NCI-H446 treated with DMSO at 0.1 percent for 48 hours (cell line): ENCODE measurements around the gene ERGIC2.

ENCODE experiments used
- DNase-seq: peaks from one replicate; lab custom pipeline; 2025; lab: John Stamatoyannopoulos, UW

Gene ERGIC2

DNA sequence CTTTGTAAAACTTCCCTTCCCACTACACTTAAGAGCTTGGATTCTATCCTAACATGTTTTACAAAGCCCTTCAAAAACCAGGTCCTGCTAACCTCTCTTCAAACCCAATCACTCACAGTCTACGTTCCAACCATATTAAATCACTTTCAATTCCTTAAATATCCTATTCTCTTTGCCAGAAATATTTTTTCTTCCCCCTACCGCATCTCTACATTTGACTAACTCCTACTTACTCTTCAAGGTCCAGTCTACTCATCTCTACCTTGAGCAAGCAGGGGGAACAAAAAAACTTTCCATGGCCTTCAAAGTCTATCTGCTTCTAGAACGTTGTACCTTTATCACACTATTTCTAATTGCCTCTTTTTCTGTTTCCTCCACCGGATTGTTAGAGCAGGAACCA, 6.1 kb downstream of the ERGIC2 start:
- no peak for DNase-seq

DNA sequence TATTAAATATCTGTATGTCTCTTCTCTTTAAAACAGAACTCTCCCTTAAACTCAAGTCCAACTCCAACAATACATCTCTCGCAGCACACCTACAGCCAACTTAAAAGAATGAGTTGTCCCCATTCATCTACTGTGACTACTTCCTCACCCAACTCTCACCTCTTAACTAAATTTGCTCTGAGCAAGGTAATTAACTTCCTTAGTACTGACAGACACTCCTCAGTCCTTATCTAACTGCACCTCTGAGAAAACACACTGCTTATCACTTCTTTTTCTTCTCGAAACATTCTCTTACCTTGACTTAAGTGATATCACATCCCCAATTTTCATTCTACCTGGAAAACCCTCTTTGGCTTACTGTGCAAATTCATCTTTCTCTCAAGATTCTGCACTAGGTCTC, 7.0 kb downstream of the ERGIC2 start:
- DNase-seq = no peak

DNA sequence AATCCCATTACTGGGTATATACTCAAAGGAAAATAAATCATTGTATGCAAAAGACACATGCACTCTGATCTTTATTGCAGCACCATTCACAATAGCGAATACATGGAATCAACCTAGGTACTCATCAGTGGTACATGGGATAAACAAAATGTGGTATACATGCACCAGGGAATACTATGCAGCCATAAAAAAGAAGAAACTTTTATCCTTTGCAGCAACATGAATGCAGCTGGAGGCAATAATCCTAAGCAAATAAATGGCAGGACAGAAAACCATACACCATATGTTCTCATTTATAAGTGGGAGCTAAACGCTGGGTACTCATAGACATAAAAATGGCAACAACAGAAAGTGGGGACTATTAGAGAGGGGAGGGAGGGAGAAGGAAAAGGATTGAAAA, 15.9 kb downstream of the ERGIC2 start:
- DNase-seq = no peak

DNA sequence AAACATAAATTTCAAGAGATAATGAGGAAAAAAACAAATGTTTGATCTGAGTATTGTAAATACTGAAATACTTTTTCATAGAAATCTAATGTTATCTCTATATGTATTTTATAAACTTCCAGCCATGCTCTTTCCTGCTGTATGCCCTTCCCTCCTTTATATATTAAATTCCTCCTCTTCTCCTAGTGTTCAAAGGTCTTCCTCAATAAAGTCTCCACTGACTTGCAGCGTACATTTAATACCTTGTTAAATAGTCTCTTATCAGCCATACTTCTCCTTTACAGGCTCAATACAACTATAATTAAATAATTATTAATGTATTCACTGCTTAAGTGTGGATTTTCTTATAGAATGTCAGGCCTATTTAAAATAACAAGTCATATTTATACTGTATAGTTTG, 26.0 kb downstream of the ERGIC2 start:
- DNase-seq = no peak

DNA sequence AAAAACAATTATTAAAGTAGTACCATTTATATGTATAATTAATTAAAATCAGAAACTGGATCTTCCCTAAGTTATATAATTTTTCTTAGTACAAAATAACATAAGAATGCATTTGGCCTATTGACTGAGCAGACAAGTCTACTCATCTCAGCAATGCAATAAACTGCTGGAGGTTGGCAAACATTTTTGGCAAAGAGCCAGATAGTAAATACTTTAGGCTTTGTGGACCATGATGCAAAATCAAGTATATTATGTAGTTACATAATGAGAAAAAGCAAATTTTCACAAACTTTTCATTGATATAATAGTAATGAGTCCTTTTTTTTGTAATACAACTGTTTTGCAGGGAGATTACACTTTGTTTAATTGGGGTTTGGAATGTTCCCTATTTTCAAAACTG, 30.9 kb downstream of the ERGIC2 start:
- peak; percentile 56 for DNase-seq

DNA sequence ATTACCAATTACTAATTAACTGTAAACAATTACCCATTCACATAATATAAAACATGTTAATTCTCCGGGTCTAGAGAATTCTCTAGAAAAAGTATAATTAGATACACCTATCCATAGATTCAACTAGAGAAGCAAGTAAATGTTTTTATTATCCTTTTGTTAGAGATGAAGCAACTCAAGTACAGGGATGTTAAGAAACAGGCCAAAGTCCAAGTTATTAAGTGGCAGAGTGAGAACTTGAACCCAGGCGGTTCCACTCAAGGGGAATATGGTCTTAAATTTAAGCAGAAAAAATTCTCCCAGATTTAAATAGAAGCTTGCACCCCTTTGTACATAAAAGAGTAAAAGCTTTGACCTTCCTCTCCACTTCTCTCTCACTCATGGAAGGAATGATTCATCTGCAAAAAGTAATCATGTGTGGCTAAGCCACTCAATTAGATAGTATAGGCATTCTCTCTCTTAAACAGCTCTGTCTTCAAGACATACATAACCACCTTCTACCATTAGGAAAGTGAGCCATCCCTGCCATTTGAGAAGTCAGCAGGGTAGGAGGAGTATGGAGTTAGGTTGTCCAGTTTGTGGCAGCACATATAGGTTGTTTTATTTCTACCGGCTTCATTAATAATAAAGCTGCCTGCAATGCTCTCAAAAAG, 34.1 kb downstream of the ERGIC2 start:
- no peak for DNase-seq

DNA sequence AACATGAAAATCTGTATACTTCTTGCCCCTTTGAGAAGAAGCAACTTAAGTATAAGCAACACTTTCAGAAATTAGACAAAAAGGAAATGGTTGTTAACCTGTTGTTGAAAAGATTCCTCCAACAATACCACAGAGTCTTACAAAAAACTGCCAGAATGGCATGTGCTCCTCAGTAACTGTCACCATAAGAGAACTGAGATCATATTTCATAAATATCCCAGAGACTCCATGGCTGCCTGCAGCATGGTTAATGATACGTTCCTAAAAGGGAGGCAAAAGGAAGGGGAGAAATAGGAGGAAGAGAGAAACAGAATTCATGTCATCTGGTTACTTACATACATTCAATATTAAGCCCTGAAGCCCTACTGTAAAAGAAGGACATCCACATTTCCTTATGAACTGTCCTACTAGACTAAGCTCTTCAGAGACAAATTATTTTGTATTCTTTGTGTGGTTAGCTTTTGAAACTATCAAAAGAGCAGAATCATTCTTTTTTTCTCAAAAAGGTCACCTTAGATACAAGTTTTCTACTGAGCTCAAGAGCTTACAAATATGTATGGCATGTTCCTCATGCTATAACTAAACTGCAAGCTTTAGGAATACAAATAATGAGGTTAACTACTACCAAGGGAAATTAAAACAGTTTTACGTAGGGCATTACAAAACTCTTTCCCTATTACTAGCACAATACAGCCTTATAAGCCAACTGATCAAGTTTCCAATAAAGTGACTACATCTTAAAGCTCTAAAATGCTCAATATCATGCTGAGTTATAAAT, 37.8 kb downstream of the ERGIC2 start:
- no peak for DNase-seq

DNA sequence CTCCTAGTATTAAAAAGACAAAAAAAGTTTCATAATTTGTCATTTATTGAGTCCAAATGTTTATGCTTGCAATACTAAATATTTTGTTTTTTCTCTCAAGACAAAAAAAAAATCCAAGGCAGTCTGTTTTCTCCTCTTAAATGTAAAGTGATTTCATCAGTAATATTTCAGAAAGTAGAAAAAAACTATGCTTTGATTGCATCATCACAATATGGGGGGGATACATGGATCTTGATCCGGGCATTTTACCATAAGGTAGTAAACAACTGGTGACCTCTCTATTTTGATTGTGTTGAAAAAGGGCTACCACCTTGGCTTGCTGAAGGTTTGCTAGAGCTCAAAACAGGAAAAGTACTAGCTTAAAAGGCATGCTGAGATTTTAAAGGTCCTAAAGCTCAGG, 43.6 kb downstream of the ERGIC2 start:
- DNase-seq = no peak

DNA sequence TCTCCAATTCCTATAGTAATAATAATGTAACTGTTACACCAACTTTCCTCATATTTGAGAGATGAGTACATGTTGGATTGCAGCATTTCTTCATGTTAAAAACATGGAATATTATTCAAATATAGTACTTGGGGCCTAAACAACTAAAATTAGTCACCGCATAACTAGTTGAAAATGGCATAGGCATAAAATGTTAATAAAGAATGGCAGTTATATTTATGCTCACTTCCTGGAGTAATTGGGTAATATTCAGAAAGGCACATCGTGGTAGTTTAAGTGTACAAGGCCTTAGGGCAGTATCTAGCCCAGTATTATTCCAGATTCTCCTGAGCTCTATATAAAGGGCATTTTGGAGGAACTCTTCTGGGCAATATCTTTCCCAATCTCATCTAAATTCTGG, 46.0 kb downstream of the ERGIC2 start:
- no peak for DNase-seq

DNA sequence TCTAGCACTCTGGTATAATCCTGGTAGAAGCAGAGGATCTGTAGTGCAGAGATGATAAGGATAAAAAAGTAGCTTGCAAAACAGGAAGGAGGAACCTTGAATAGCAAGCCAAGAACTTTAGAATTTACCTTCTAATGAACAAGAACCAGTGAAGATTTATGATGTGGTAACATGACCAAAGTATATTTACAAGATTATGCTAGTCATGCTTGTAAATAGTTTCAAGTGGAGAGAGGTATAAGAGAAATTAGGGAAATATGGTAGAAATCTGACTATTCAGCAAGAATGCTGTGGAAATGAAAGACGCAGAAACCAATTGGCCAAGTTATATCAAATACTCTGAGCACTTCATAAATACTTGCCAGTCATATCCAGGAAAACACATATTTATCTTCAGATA, 47.8 kb downstream of the ERGIC2 start:
- no peak for DNase-seq

DNA sequence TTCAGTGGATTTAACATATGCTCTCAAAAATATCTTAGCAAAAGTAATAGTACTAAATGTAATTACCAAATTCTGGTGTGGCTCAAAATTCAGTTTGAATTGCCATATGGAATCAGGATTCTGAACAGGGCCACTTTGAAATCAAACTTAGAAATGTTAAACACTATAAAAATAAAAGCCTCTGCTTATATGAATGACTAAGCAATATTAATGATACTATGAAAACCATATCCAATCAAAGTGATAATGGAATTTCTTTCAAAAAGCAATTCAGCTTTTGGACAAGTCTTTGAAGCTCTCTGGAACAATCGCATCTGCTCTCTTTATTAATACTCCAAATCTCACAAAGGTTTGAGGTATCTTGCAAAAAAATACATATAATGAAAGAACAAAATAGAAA, 51.6 kb downstream of the ERGIC2 start:
- no peak for DNase-seq

DNA sequence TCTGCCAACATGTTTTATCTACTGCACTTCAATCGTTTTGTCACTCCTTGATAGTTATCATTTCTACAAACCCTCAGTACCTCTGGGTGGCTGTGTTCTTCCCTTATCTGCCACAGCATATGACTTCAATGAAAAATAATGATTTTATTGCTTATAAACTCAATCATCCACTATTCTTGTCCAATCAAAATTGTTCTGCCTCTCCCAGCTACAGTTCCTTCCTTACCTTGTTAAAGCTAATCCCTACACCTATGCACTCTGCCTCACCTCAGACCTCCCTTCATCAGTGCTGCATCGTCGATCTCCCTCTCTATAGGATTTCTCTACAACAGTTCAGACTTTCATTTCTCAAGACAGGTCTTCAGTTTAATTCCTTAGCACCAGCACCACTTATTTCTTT, 58.8 kb downstream of the ERGIC2 start:
- no peak for DNase-seq

DNA sequence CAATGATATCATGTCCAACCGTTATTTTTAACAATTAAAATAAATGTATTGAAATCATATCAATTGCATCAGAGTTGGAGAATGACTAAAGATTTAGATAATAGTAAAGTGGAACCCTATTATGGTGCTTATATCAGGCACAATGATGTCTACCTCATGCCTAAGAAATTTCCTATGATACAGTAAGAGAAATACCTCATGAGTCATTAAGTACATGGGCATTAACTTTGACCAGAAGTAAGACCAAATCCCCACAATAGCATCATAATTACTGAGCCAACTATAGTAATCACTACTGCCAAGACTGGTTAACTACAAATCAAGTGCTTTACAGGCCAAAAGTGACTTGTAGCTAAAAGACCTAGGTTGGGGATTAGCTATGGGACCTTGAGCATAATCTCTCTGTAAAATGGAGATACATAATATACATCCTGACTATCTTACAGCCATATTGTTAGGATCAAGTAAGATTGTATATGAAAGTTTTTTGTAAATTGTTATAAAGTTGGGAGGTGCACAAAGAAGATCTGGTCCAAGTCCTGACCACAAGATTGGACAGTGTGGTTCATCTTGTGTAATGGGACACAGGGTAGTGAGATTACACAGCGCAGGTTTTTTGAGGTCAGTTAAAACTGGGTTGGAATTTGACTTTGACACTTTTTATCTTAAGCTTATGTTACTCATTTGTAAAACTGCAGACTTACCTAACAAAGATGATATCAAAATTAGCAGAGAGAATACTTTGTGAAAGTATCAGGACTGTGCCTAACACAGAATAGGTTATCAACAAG, 60.5 kb downstream of the ERGIC2 start:
- no peak for DNase-seq

DNA sequence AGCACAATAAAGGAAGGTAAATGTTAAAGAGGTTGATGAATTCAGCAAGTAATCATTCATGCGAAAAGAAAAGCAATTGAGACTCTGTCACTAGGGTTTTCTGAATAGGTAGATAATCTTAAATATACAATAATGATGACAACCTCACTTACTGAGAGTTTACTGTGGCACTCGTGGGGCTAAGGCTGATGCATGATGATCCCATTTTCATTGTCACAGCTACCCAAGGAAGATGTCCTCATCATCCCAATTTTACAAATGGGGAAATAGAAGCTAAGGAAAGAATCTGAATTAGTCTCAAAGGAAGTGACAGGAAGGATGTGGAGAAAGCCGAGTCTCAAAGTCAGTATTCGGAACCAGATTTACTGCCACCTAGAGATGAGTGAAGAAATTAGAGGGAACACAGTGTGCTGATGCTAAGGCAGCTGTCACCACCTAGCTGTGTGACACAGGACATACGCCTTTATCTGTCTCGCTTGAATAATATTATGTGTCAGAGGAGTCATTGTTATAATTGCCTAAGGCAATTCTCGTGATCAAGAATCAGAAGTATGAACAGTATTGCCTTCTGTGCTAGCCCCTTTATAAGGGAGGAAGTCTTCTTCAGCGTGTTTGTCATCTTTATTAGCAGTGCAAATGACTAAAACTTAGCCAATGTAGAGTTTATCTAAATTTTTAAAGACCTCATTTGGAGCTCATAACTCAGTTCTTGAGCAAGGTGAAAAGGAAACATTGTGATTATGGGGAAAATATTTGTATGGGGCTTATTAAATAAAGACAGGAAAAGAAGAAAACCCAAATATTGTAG, 63.2 kb downstream of the ERGIC2 start:
- peak; percentile 69 for DNase-seq

DNA sequence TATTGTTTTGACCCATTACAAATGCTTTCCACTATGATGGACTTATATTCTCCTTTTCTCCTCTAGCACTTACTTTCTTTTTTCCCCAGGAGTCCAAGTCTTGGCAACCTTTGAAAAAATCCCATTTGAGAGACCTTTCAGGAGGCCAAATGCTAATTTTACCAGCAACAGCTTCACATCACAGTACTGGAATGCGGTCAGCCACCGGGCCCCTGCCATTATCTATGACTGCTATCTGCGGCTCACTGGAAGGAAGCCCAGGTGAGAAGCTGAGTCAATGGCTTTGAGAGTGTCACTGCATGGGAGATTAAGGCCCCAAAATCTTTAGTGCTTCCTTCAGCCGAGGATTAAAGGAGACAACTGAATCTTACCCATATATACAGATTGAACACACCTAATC, 64.2 kb downstream of the ERGIC2 start:
- DNase-seq = no peak

DNA sequence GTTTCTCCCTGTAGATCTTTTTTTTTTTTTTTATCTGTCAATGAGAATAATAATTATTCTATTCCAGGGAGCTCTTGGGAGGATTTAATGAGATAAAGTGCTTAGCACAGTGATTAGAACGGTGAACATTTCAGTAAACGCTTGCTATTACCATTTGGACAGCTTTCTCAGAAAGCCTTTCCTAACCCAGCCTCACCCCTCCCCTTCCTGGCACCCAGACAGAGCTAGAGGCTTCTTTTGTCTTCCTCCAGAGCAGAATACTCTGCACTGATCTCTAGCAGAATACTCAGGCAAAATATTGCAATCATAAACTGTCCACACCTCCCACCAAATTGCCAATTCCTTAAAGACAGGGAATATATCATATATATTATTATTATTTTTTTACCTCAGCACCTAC, 66.6 kb downstream of the ERGIC2 start:
- DNase-seq = no peak

DNA sequence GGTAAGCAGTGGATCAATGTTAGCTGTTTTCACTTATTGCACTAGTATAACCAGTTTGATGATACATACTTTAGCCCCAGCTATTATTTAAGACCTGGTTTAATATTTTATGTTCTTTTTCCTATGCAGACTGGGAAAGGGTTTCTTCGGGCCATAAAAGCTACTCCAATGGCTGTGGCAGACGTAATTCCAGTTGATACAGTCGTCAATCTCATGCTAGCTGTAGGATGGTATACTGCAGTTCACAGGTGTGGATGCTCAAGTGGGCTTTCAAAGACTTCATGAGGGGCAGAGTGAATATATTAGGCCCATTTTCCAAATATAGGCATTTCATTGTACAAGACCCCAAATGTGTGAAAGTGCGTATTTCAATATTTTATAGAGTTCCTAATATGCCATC, 70.1 kb downstream of the ERGIC2 start:
- DNase-seq = no peak

DNA sequence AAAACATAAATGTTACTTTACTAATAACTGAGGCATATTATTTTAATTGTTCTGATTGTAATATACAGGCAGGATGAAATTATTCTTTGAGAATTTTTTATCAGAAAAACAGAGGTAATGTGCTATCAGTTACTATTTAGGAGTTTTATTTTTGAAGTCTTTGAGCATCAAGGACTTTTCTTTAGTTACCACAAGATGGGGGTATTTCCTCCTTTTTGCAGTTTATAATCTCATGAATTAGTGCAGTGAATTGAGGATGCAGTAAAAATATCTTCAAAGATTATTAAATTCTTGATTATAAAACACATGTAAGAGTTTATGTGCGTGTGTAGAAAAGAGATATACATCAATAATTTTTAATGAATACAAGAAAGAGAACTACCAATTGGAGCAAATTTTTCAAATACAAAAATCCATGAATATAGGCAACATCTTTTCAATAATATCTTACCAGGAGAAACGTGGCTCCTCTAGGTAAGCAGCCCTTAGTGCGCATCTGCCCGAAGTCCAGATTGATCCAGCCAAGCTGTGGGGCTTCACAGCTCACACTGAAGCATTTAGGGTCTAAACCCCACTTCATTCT, 71.6 kb downstream of the ERGIC2 start:
- DNase-seq = no peak

DNA sequence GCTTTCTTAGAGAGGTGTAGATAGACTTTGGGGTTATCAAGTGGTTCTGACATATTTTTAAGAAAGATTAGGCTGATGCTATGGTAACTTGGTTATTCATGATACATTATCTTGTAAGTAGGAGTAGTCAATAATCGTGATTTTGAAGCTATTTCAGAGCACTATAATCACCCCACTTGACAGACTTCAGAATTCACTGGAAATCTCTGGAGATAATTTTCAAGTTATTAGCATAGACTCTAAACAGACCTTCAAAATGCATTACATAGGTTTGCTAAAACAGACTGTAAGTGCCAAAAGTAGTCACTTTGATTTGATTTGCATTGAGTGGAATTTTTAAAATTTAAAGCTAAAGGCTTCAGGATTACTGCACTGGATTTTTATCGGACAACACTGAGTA, 74.3 kb downstream of the ERGIC2 start:
- no peak for DNase-seq

DNA sequence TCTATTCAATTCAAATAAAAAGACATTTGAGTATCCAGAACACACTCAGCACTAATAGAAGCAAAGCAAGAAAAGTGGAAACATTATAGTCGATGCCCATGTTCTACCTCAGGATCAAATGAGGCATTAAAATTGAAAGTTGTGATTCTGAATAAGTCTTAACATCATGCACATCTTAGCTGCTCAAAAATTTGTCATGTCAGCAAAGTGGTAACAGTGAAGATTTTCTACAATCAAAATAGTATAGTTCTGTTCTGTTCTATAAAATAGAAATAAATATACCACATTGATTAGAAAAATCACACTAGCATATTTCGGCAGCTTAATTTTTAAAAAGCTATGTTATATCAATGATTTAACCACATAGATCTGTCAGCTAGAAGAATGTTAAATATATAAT, 74.7 kb downstream of the ERGIC2 start:
- DNase-seq = no peak

DNA sequence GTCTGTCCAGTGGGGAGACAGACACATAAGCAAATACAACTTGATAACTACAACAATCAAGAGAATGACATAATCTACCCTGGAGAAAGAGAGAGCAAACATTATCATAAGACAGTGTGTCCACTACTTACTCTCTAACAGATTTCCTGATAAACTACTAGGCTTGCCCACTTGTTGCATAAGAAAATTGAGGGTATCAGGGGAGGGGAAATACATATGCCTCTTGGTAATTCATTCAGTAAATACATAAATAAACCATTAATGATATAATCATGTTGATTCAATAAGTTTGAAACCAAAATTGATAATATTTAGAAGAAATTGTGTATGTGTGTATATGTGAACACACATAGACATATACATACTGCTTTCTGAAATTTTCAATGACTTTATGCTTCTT, 76.6 kb downstream of the ERGIC2 start:
- DNase-seq = no peak

DNA sequence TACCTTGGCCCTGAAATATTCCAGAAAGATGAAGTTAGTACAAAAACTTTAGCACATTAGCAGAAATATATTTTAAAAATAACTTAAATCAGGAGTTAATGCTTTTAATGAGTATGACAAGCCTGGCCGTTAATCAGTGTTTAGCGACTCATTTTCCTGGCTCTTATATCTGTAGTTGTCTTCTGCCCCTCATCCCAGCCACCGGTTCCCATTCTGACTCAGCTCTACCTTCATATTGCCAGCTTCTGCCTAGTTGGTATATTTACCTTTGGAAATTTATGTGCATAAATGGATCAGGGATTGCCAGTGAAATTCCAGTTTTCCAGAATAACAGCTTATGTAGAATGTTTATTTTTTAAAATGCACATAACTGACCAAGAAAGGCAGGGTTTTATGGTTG, 79.9 kb downstream of the ERGIC2 start:
- DNase-seq = no peak
